Left ventricle myocardium inferior (tissue), 1 donor: Measurements from ENCODE around the gene DTNB. TPM values are rescaled to one million over a fixed set of nuclear protein-coding genes. Genes with fewer than 3 reads are reported as not detected.

Experiments
- DNase-seq: peaks from one replicate; pipeline ENCODE4 v3.0.0-alpha.2; 2020
- H3K27ac ChIP-seq: fragments of 200-600 bp; replicated peaks from 2 replicates; pipeline ENCODE4 v1.8.0; 2021
- H3K27me3 ChIP-seq: fragments of 200-600 bp; 2 replicates; pipeline ENCODE4 v1.8.0; 2021; ENCODE audit warnings: low read depth
- H3K36me3 ChIP-seq: fragments of 200-600 bp; 2 replicates; pipeline ENCODE4 v1.8.0; 2021
- H3K4me1 ChIP-seq: fragments of 200-600 bp; 2 replicates; pipeline ENCODE4 v1.8.0; 2021
- H3K4me3 ChIP-seq: fragments of 200-600 bp; 2 replicates; pipeline ENCODE4 v1.8.0; 2021; ENCODE audit warnings: mild to moderate bottlenecking, moderate library complexity
- H3K9me3 ChIP-seq: fragments of 200-600 bp; replicated peaks from 2 replicates; pipeline ENCODE4 v1.8.0; 2021
- intact Hi-C: fragments of 100-400 bp; cut with micrococcal nuclease; formaldehyde crosslinking; loops from one replicate; pipeline ENCODE4 v1.11.0; 2022
- total RNA-seq: library from RNA; stranded (reverse); fragmentation: NEBNext Ultra II Directional; extraction: Animal tissue kit (Norgen Biotek cat#: 25700); gene quantifications from one replicate; pipeline ENCODE4 v1.2.1, GENCODE V29; 2021
- TF ChIP-seq, protein P1 (sequence below): fragments of 200-600 bp; IDR thresholded peaks from 2 replicates; pipeline ENCODE4 v1.8.0; 2021; ENCODE audit warnings: antibody characterized with exemption, mild to moderate bottlenecking, borderline replicate concordance
- donor health status: DM: no; HTN: yes; CAD: no; lungs with severe emphysema.

The DTNB gene
- total RNA-seq, 1 donor from 2014 or later, result 4.5 TPM

DNA sequence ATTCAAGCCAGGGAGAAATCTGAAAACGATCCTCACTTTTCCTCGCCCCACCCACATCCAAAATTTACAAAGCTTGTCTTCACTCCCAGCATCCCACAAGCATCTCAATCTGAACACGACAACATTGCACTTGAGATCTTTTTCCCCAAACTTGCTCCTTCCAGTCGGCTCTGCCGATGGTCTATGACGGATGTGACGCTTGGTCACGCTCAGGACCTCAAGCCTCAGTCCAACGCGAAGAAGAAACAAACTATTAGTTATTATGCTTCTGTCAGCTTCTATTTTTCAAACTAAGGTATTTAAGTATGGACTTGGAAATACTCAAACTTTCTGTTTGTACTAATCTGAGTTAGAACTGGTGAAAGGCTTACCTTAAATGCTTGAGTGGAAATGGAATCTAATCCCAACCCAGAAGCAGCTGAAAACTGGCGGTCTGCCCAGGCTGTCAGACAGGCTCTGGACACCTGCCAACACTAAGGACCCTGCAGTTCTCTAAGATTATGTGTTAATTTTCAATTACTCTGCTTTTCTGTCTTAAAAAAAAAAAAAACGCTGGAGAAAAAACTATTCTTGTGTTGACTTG lies 199.5 kb downstream of the DTNB start:
- Histone ChIP-seq H3K27me3 (no peaks in the 10 kb centered on the region), H3K4me3 (no peak overlapping the region), H3K9me3 (peaks cover 23% of the 10 kb centered on the region), H3K4me1 (no peaks in the 10 kb centered on the region), H3K27ac (no peak overlapping the region), H3K36me3 (peaks cover 15% of the 10 kb centered on the region)
- intact Hi-C loops, result no loop called here
- DNase-seq, result no peak
- TF ChIP-seq, protein P1, sequence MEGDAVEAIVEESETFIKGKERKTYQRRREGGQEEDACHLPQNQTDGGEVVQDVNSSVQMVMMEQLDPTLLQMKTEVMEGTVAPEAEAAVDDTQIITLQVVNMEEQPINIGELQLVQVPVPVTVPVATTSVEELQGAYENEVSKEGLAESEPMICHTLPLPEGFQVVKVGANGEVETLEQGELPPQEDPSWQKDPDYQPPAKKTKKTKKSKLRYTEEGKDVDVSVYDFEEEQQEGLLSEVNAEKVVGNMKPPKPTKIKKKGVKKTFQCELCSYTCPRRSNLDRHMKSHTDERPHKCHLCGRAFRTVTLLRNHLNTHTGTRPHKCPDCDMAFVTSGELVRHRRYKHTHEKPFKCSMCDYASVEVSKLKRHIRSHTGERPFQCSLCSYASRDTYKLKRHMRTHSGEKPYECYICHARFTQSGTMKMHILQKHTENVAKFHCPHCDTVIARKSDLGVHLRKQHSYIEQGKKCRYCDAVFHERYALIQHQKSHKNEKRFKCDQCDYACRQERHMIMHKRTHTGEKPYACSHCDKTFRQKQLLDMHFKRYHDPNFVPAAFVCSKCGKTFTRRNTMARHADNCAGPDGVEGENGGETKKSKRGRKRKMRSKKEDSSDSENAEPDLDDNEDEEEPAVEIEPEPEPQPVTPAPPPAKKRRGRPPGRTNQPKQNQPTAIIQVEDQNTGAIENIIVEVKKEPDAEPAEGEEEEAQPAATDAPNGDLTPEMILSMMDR, result no peak

DNA sequence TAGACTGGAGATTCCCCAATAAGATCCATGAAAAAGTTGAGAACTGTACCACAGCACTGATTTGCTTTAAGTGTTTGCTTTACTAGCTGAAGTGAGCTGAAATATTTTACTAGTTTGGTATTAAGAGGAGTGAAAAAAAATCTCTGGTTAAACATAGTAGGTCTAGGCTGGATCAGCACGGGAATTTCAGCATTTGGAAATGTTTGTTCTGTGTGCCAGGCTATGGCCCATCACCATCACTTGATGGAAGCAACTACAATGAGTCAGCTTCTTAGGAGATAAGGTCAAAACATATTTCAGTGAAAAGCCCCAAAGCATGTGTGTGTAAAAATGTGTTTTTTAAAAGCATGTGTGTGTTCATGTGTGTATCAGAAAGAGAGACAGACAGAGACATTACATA lies 200.2 kb downstream of the DTNB start:
- H3K4me1 ChIP-seq, result no peaks in the 10 kb centered on the region
- TF ChIP-seq, protein P1, result no peak
- H3K36me3 ChIP-seq, result peaks cover 9% of the 10 kb centered on the region
- no peaks in the 10 kb centered on the region for H3K27me3 ChIP-seq
- intact Hi-C loops, result no loop called here
- DNase-seq, result no peak
- H3K9me3 ChIP-seq, result peaks cover 23% of the 10 kb centered on the region
- H3K4me3 ChIP-seq, result no peak overlapping the region
- no peak overlapping the region for H3K27ac ChIP-seq

DNA sequence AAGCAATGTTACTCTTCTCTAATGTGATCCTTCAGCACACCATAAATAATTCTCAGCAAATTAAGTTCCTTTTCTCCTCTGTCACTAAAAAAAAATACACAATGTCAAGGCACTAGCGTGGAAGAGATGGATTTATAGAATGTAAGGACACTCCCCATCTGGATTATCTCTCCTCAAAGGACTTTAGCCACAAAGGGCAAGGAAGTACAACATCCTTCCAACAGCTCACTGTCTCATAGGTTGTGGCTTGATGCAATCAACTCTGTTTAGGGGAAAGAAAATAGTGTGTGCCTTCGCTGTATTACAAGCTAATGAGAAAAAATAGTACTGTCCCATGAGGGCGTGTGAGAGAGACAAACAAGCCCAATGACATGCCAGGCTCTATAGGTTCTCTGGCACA lies 202.6 kb downstream of the DTNB start:
- intact Hi-C loops, result no loop called here
- Histone ChIP-seq H3K4me3 (no peak overlapping the region), H3K27me3 (no peaks in the 10 kb centered on the region), H3K4me1 (no peaks in the 10 kb centered on the region), H3K36me3 (peaks cover 9% of the 10 kb centered on the region), H3K27ac (no peak overlapping the region), H3K9me3 (peaks cover 13% of the 10 kb centered on the region)
- TF ChIP-seq, protein P1, result no peak
- no peak for DNase-seq

- Histone ChIP-seq H3K4me1 (no peaks in the 10 kb centered on the region), H3K9me3 (no peaks in the 10 kb centered on the region), H3K4me3 (no peak overlapping the region), H3K27me3 (no peaks in the 10 kb centered on the region), H3K36me3 (no peaks in the 10 kb centered on the region), H3K27ac (no peak overlapping the region)
- intact Hi-C loops, result no loop called here
- TF ChIP-seq, protein P1, result no peak
- DNase-seq, result no peak
These were observed 205.6 kb downstream of the DTNB start for GRCh38 chr2:25467743-25468142.

GRCh38 chr2:25462021-25462420 lies 211.4 kb downstream of the DTNB start:
- no peaks in the 10 kb centered on the region for H3K36me3 ChIP-seq
- no peaks in the 10 kb centered on the region for H3K9me3 ChIP-seq
- DNase-seq, result no peak
- H3K27me3 ChIP-seq, result no peaks in the 10 kb centered on the region
- peaks cover 5% of the 10 kb centered on the region for H3K4me1 ChIP-seq
- intact Hi-C loops, result no loop called here
- H3K27ac ChIP-seq, result no peak overlapping the region
- H3K4me3 ChIP-seq, result no peak overlapping the region
- TF ChIP-seq, protein P1, result no peak
